Kidney tubule cell (primary cell): ENCODE data around the gene TMEM126A.
A peak's percentile ranks its signal among the peaks of the same experiment; 100 is the strongest.
"Not testable (repeated sequence)": the region's sequence is repeated elsewhere in the genome, so short reads cannot be mapped to it uniquely, and the experiment has no call there.

Source experiments
- DNase-seq: peaks from one replicate; pipeline ENCODE4 v3.0.0-alpha.2; 2018; ENCODE audit warnings: low spot score

TMEM126A gene

DNA sequence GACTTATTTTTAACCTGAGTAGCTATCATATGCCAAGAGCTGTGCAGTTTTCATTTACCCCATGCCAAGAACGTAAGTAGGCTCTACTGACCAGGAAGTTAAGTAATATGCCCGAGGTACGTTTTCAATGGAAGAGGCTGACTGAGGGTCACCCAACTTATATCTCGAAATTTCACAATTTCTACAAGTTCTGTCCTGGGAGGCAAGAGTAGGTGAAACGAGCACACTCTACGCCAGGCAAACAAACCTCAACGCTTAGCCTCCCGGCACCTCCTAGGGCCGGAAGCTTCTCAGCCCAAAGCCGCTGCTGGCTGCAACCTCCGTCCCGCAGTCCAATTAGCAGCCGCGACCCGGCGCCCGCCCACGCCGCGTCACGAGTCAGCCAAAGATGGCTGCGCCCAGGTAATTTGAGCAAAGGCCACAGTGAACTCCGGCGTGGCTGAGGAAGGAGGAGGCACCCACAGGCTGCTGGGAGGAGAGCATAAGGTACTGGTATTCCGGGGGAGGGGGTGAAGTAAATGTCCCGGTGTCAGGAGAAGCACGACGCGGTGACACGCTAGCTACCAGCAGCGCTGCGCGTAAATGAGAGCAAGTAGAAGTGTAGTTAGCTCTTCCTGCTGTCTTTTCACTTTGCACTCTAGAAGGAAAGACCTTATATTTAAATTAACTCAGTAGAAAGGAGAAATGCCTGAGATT, at the start of gene TMEM126A:
Gene TMEM126A, plus strand, starts transcription at position 364 of the 696 bp plus-strand sequence. CDS start 2,289 bp downstream, outside the sequence.
- DNase-seq, result peak; percentile 93

DNA sequence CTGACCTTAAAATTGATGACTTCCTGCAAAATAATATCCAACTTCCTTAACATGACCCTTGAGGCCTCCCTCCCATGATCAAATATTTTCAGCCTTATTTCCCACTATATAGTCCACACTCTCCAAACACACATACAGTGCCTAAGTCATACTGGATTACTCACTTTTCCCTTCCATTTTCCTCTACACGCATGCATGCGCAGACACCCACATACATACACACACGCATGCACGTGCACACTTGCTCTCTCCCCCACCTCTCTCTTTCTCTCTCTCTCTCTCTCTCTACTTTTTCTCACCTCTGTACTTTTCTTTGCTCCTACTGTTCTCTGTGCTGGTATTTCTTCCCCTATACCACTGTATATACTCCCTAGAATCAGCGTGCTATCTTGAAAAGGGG, 48.7 kb upstream of the TMEM126A start:
- no peak for DNase-seq

DNA sequence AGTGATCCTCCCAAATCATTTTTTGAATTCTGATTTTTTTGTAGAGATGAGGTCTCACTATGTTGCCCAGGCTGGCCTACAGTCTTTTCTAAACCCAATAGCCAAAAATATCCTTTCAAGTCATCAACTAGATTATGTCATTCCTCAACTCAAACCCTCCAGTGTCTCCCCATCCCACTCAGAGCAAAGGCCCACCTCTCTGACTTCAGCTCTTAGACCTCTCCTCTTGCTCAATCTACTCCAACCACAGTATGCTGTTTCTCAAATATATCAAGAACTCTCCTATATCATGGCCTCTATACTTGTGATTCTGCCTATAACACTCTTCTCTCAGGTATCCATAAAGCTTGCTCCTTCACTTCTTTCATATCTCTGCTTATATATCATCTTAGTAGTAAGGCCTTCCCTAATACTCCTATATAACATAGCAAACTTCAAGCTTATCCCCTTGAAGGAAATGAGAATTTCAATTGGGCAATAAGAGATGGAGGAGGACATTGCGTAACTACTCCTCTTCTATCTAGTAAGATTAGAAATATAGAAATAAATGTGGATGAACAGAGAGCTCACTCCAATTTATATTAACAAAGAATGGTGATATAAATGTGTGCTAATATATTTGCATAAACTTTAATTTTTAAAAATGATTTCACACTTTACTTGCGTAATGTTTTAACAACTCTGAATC, 45.1 kb upstream of the TMEM126A start:
- DNase-seq, result no peak

DNA sequence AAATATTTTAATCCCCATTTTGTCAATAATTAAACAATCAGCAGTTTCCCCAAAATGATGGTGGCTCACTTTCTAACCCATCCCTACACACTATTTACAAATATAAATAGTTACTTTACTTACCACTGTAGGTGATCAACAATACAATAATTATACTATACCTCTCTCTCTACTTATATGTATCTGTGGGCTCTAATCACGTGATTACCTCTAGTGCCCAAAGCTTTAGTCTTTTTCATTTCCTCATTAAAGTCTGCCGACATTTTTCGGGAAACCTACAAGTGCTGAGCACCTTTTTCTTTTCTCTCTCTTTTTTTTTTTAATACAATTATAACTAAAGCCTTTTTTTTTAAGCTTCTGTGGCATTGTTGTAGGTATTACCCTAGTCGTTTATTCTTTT, 44.5 kb upstream of the TMEM126A start:
- DNase-seq, result no peak

DNA sequence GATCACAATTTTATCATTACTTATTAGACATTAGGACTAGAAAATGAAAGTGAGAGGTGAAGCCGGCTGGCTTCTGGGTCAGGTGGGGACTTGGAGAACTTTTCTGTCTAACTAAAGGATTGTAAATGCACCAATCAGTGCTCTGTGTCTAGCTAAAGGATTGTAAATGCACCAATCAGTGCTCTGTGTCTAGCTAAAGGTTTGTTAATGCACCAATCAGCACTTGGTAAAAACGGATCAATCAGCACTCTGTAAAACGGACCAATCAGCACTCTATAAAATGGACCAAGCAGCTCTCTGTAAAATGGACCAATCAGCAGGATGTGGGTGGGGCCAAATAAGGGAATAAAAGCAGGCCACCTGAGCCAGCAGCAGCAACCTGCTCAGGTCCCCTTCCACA, 41.5 kb upstream of the TMEM126A start:
- DNase-seq, result not testable (repeated sequence)

DNA sequence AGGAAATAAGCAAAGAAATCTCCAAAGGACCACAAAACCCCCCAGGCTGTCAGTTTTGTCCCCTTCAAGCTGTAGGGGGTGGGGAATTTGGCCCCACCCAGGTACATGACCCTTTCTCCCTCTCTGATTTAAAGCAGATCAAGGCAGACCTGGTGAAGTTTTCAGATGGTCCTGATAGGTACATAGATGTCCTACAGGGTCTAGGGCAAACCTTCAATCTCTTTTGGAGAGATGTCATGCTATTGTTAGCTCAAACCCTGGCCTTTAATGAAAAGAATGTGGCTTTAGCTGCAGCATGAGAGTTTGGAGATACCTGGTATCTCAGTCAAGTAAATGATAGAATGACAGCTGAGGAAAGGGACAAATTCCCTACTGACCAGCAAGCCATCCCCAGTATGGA, 39.1 kb upstream of the TMEM126A start:
- not testable (repeated sequence) for DNase-seq

DNA sequence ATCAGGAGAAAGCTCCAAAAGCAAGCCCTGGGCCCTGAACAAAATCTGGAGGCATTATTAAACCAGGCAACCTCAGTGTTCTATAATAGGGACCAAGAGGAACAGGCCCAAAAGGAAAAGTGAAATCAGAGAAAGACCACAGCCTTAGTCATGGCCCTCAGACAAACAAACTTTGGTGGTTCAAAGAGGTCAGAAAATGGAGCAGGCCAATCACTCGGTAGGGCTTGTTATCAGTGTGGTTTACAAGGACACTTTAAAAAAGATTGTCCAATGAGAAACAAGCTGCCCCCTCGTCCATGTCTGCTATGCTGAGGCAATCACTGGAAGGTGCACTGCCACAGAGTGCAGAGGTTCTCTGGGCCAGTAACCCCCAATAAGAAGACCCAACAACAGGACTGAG, 38.5 kb upstream of the TMEM126A start:
- not testable (repeated sequence) for DNase-seq

DNA sequence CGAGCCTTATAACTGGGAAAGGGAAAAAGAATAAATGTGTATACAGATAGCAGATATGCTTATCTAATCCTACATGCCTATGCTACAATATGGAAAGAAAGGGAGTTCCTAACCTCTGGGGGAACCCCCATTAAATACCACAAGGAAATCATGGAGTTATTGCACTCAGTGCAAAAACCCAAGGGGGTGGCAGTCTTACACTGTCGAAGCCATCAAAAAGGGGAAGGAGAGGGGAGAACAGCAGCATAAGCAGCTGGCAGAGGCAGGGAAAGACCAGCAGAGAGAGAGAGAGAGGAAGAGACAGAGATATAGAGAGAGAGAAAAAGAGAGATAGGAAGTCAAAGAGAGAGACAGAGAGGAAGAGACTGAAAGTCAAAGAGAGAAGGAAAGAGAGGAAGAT, 36.1 kb upstream of the TMEM126A start:
- not testable (repeated sequence) for DNase-seq

DNA sequence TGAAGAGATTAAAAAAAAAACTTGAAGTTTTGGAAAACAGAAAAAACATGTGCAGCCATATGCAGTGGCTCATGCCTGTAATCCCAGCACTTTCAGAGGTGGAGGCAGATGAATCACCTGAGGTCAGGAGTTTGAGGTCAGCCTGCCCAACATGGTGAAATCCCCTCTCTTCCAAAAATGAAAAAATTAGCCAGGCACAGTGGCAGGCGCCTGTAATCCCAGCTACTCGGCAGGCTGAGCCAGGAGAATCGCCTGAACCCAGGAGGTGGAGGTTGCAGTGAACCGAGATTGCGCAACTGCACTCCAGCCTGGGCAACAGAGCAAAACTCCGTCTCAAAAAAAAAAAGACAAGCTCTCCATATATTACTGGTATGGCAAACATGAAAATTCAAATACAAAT, 28.3 kb upstream of the TMEM126A start:
- peak; percentile 69 for DNase-seq

DNA sequence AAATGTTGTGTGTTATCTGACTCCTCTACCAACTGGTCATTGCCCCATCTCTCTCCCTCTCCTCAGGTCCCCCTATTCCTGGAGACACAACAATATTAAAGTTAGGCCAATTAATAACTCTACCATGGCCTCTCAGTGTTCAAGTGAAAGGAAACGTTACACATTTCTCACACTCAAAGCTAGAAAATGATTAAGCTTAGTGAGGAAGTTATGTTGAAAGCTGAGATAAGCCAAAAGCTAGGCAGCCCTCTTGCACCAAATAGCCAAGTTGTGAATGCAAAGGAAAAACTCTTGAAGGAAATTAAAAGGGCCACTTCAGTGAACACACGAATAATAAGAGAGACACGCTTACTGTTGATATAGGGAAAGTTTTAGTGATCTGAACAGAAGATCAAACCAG, 27.5 kb upstream of the TMEM126A start:
- peak; percentile 15 for DNase-seq

DNA sequence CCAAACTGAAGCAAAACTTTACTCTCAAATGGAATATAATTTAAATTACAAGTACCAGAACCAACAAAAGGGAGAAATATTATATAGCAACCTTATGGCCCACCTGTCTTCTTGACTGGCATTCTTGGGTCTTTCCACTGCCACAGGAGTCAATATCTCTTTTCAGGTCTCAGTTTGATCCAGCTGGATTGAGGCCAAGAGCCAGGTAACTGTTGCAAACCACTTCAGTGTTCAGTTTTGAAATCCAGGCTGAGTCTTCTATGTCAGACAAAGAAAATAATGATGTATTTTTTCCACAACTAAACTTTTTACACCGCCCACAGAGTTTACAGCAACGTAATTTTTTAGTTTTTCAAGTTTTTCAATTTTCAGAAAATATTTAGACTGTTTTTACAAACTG, 21.3 kb upstream of the TMEM126A start:
- DNase-seq, result no peak

DNA sequence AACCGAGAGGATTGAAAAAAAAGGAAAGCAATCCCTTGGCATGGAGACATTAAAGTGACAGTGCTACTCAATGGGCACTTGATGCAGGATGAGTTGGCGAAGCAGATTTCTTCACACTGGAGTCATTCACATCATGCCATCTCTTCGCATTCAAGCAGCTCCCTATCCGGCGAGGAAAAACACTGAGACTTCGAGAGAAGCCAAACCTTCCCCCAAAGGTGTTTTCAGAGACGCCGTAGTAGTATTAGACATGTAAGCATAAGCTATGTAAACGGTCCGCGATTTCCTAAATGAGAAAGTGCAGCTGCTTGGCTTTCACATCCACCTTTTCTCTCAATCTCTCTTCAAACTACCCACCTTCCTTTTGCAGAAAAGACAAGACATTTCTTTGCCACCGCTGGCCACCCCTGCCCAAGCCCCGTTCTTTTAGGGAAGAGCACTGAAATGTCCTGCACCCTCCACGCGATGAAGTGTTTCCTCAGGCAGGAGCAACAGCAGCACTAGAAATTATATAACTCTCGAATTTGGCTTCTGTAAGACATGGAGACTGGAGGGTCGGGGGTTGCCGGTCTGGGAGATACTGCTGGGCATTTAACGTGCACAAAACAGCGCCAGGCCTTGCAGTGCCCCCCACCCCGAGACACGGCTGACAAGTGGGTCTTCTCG, 20.3 kb upstream of the TMEM126A start, which contains the start of gene DLG2:
Gene DLG2, minus strand, starts transcription at position 13 of the 666 bp plus-strand sequence.
- peak; percentile 57 for DNase-seq

DNA sequence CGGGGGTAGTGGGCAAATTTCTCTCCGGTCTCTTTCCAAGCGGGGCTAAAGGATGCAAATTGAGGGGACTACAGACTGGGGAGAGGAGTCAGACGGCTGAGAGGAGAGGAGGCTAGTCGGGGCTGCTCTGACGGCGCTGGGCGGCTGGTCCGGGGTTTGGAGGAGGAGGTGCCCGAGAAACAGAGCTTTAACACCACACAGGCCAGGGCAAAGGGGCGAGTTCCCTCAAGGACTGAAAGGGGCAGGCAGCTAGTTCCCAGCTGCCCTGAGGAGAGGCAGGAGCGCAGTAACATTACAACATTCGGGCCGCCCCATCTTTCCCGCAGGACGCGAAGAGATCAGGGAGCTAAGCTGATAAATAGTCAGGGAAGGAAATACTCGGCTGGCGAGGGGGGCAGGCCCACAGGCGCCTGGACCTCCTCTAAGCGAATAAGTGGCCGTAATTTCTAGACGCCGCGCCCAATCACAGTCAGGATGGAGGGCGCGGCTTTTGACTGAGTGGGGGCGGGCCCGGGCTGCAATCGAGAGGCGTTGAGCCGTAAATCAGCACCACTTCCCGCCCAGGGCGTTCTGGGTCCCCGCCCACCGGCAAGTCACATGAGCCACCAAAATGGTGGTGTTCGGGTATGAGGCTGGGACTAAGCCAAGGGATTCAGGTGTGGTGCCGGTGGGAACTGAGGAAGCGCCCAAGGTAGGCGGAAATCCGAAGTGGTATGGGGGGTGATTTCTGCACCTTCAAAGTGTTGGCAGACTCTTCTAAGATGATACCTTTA, 19.6 kb upstream of the TMEM126A start, which contains the start of gene TMEM126B:
Gene TMEM126B, plus strand, starts transcription at position 596 of the 773 bp plus-strand sequence. Its CDS starts 15 bp downstream, at position 611.
- DNase-seq, result peak; percentile 98

DNA sequence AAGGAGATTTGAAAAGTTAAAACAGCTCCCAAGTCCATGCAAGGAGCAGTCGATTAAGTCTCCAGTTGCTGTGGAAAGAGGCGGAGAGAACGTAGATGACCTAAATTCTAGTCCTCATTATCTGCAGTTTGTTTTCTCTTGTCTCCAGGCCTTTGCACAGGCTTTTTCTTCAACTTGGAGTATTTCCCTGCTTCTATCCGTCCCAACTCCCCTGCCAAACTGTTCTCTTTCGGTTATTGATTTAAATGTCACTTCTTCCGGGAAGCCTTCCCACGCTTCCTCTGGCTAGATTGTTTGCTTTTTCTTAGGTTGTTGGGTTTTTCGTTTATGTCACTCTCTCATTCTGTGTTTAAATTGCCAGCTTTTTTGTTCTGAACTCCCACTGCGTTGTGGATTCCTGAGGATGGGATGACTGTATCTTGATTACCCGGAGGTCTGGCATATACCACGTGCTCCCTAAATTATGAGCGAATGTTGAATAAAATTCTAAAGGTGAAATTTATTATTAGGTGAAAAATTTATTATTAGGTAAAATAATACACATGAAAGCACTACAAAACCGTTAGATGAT, 18.9 kb upstream of the TMEM126A start:
- no peak for DNase-seq

DNA sequence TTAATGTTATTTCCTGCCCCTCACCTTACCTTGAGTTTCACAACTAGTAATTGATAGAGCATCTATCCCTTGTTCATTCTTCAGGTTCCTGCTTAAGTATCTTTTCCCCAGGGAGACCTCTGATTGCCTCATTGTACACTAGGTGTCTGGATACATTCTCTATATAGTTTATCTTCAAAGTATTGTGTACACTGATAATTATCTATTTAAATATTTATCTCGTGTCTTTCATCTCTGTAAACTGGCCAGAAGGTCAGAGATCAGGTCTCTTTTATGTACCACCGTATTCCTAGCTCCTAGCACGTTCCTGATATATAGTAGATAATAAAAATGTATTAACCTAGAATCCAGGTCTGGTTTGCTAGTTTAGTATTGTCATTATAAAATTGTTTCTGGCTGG, 13.0 kb upstream of the TMEM126A start:
- no peak for DNase-seq

DNA sequence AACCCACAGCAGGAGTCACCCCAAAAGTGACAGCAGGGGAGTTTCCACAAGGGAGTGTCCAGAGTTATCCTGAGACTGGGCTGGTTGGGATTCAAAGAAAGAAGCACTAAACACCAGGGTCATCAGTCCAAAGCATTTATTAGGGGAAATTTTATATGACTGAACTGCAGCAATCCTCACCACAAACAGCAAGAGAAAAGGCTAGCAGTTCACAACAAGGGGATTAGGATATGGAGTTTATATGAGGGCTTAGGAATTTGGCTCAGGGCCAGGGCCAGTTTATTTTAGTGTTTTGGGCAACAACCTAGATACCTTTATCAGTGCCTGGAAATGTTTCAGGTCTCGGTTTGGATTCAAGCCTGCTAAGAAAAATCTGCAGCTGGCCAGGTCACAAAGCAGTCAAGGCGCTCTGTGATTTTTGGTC, 4.6 kb upstream of the TMEM126A start:
- DNase-seq, result no peak

DNA sequence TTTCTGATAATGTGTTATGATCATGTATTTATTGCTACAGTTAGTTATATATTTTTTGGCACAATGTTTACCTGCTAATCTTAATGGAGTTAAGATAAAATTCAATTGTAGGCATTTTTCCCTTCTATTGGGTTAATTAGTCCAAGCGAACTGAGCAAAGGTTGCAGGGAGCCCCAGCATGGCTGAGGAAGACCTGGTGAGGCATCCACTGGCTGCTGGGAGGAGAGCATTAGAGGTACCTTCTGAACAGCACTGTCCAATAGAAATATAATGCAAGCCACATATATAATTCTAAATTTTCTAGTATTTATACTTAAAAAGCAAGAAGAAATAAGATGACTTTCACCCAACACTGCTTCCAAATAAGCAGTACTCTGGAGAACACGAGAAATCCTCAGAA, 689 bp upstream of the TMEM126A start:
- no peak for DNase-seq

DNA sequence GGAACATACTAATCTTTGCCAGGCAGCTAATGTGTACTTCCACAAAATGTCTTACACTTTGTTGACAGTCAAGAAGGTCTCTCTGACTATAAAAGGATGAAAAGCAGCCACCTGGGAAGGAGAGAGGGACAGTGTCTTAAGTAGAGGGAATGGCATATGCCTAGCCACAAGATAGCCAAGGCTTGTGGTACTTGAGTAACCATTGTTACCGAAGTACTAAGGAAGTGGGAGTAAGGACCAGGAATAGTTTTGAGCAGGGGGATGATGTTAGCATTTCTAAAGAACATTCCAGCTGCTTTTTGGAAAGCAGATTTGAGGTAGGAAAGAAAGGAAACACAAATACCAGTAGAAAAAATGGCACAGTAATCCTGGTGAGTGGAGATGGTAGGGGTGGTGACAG, 3.4 kb downstream of the TMEM126A start:
- no peak for DNase-seq

DNA sequence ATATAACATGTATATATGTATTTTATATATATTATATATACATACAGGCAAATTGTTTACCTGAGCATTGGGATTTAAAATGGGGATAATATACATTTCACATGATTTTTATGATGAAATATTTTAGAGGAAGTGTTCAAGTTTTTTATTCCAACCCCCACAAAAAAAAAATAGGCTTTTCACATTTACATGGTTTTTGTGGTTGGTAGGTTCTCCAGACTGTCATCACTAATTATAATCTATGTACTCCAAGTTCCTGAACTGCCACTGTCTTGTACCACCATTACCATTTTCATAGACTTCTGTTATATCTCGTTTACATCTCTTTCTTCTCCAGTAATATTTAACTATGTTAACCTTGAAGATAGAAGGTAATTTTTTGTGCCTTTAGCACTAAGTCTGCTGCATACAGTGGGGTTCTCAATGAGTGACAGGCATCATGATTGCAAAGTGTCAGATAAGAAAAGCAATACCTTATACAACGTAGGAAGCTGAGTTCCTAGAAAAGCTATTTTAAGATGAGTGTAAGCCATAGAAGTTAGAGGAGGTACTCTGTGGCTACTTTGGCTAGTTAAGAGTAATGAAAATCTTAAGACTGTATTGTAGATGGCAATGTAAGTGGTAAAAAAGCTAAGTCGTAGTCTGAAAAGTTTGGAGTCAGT, 5.2 kb downstream of the TMEM126A start:
- no peak for DNase-seq

DNA sequence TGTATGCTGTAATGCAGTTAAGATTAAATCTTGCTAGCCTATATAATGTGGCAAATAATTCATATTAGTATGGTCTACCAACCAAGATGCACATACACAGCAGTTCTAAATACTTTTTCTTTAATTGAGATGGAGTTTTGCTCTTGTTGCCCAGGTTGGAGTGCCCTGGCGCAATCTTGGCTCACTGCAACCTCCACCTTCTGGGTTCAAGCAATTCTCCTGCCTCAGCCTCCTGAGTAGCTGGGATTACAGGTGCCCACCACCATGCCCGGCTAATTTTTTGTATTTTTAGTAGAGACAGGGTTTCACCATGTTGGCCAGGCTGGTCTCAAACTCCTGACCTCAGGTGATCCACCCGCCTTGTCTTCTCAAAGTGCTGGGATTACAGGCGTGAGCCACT, 6.6 kb downstream of the TMEM126A start:
- DNase-seq, result not testable (repeated sequence)

DNA sequence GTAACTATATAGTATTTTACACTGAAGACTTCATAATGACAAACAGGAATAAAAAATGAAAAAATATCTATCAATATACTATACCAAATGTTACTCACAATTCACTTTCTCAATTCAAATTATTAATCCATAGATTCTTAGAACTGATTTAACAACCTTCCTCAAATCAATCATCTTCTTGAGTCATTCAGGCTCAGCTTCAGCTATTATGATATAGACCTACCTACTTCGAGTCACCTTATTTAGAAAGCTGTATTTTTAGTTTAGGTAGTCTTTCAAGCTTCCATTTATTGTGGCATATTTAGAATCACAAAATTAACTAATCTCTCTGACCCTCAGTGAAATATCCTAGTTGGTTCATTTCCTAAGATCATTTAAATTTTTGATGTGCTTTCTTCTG, 9.0 kb downstream of the TMEM126A start:
- no peak for DNase-seq
